ENCODE measurements around the gene GNL1.
"Not testable (repeated sequence)": the region's sequence is repeated elsewhere in the genome, so short reads cannot be mapped to it uniquely, and the experiment has no call there.

Gene GNL1

DNA sequence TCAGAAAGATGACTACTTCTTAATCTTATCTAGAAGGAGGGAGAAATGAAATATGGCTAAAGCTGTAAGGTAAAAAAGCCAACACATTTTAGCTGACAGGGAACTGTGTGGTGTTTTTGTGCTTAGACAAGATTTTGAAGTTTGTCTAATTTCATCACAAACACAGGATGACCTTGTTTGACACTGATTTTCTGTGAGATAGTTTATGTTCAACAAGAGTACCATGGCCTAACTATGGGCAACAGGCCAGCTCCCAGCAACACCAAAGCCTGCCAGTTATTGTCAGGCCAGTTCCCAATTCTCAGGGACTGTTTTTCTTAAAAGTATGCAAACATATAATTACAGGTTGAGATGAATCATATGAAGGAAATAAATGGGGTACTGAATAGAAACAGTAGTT lies 9.5 kb upstream of the GNL1 start:
- no peak for DNase-seq

DNA sequence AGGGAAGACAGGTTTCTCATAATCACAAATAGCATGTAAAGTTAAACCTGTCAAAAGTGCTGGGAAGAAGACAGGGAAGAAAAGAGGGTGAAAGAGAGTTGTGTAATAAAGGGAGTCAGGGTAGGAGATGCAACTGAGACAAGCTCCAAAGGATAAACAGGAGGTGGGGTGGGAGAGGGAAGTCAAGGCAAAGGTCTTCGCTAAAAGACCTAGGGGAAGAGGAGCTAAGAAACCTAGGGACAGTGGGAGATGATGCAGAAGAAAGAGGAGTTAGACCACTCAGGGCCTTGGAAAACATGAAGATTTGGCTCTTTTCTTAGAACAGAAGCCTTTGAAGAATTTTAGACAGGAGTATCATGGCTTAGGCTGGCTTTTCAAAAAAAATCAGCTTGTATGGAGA lies 7.8 kb upstream of the GNL1 start:
- DNase-seq = no peak

DNA sequence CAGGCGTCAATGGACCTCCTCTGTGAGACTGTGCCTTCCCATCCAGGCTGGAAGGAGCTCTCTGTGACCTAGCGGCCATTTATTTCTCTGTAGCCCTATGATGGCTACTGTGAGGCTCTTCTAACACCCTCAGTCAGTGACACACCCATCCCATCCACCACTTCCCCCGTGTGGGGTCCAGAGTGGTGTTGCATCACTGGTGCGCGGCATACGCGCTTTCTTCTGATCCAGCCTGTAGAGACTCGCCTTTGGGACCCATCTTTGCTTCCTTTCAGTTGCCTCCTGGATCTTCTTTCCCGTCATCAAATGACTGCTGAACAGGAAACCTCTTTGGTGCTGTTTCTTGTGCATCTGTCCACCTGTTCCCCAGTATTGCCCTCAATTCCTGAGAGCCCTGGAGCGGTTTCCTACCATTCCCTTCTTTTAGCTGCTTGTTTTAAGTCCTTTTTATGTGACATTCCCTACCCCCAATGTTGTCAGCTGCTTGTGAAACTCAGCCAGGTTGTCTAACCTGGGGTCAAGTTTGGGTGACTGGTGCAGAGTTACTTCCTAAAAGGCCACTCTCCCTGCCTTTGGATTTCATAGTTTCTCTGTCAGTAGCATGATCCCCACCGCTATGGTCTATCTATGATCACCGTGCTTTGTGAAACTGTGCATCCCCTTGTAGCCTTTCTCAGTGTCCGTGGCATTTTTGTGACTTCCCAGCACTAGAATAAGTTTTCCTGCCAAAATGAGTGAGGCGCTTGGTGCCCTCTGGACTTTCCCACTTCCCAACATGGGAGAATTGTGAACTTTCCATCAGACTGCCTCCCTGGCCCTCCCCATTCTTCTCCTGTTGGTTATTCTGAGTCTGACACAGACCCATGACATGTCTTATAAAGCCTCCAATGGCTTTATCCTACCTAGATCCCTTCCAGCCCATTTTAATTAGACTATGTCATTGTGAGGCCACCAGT lies 6.5 kb upstream of the GNL1 start:
- no peak for DNase-seq

DNA sequence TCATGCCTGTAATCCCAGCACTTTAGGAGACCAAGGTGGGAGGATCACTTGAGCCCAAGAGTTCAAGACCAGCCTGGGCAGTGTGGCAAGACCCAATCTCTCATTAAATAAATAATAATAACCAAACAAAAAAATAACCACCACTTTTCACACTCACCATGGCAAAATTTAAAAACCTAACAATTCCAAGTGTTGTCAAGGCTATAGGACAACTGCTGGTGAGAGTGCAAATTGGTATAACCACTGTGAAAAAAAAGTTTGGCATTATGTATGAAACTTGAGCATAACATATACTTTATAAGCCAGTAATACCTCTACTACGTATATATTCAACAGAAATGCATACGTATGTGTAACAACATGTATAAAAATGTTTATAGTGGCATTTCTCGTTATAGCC lies 4.6 kb upstream of the GNL1 start:
- DNase-seq = no peak

DNA sequence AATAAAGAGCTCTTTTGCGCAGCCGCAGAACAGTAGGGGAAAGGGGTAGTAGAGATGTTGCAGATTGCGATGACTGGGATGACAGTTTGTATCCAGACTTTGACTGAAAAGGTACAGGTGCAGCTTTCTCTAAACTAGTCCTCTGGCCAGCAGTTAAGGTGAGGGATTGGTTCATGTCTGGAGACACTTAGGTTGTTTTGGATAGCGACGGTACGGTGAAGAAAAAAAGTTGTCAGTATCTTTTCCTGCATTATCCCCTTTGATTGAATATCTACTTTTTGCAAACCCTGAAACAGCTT lies 1.3 kb upstream of the GNL1 start:
- no peak for DNase-seq

DNA sequence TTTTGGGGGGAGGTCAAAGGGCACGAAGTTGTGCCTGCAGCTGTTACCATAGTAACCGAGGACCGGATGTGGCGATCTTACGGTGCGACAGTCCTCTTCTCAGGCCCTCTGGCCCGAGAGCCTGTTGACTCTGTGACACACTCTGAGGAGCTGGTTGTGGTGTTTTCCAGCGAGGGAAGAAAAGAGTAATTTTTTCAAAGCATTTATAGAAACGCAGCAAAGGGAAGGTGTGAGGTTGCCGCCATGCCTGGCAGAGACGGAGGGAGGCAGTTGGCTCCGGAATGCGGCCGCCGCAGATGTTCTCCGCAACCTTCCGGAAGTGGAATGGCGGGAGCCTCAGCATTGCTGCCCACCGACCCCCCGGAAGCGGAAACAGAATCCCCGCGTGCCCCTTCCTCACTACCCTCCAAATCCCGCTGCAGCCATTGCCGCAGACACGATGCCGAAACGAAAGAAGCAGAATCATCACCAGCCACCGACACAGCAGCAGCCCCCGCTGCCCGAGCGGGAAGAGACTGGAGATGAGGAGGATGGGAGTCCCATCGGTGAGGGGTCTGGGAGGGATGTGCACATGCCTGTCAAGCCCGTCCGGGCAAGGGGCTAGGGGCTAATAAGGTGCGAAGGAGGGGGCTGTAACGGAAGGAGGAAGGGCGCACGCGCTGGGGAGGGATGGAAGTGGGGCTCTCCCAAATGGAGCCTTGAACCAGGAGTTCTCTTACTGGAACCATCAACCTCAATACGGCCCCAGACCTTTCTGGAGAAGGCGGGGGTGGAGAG lies 805 bp upstream of the GNL1 start, which contains the start of gene PRR3:
Gene PRR3 (plus strand): TSS at position 390 of the 777 bp plus-strand sequence. CDS start 50 bp downstream, at position 440.
- peak; percentile 91 for DNase-seq

DNA sequence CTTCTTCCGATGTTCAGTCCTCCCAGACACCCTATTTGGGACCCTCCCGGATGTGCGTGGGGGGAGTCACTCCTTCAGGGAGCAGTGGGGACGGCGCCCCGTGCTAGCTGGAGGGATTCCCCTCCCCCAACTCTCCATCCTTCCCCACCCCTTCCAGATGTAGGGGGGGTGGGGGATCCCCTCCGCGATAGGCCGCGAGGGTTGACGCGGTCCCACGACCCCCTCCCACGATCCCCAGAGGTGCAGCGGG lies 548 bp downstream of the GNL1 start:
- no peak for DNase-seq

DNA sequence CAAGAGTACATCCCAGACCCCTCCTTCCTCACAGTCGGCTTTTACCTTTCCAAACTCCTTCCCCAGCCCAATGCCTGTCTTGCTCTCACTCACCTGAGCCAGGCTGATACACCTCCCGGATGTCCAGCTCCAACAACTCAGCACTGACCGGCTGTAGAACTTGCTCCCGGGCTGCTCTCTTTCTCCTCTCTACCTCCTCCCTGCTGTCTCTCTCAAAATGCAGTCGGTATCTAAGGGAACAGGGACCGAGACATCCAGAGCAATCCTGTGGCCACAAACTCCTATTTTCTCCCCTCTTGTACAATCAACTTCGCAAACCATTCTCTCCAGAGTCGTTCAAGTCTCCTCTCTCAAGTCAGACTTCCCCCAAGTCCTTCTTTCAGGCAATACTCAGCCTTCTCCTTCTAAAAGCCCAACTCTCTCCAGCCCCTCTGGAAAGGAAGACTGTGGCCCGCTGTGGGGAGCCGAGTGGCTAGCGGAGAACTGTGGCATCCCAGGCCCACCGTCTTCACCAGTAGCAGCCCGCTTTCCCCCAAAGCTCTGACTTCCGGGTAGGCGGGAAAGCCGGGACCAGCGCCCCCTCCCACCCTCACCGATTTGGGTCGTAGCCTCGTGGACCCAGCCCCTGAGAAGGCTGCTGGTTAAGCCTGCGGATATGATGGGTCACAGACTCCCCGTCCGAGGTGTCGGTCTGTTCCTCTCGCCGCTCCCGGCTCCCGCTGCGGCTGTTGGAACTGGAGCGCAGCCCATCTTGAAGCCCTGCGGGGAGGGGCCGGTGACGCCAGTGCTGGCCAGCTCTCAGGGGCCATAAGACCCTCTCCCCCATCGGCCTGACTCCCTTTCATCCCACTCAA lies 1.1 kb downstream of the GNL1 start:
- no peak for DNase-seq

DNA sequence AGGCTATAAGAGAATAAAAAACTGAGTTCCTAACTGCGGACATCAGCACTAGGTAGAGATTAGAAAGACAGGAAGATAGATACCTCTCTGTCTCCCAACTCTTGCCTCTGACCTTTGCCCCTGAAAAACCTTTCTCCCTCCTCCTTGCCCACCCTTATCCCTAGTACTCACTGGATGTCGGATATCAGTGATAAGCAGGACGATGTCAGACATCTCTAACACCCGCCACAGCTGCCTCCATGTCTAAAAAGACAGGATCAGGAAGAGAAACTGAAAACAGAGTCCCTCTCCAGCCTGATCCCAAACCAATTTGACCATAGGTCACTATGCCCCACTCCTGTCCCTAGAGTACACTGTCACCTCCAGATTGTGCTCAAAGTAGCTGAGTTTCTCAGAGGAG lies 1.9 kb downstream of the GNL1 start:
- DNase-seq = no peak

DNA sequence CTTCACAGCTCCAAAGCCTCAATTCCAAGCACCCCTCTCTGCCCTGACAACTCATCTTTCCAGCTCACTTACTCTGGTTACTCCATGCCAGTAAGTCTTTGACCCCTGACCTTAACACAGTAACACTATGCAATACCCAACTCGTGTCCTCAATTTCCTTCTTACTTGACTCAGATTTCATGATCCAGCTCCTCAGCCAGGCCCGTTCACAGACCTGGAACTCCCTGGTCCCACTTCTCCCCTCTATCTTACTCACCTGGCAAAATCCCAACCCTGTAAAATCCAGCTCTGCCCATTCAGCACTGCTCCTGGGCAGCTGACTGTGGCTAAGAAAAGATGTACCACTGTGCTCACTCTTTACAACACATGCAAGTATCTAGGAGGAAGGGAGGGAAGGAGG lies 7.9 kb downstream of the GNL1 start:
- peak; percentile 68 for DNase-seq

DNA sequence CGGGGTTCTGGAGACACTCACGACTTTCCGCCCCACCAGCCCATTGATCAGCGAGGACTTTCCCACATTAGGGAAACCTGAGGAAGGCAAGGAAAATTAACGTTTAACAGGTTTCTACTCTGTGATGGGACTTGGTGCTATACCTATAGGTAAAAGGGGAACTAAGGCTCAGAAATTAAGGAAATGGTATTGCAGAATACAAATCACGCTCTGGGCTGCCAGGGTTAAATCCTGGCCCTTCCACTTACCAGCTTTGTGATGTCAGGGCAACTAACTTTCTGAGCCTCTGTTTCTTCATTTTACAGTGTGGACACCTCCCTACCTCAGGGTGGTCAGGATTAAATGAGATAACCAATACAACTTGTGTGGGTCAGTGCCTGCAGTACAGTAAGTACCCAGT lies 8.8 kb downstream of the GNL1 start:
- DNase-seq = no peak

DNA sequence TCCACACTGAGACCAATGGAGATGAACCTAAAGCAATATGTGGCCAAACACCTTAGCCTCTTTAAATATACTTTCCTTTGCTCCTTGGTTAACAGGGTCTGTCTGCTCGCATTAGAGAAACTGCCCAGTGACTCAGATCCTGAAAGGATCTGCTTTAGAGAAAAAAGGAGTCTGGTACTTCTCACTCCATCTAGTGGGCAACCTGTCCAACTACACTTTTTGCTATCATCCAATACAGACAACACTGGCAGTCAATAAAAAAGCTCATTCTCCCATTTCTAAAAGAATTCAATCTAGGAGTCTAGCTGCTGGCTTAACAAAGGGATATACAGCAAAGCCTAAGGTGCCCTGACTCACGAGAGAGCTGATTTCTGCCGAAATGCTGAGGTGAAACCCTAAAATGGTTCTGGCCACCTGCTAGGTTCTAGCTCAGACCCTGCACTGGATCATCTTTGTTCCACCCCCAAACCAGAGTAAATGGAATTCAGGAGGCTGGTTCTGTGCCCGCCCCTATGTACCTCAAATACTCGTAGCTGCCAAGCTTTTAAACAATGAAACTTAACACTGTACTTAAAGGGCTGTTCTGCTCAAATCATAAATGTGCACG lies 11.5 kb downstream of the GNL1 start:
- peak; percentile 79 for DNase-seq

DNA sequence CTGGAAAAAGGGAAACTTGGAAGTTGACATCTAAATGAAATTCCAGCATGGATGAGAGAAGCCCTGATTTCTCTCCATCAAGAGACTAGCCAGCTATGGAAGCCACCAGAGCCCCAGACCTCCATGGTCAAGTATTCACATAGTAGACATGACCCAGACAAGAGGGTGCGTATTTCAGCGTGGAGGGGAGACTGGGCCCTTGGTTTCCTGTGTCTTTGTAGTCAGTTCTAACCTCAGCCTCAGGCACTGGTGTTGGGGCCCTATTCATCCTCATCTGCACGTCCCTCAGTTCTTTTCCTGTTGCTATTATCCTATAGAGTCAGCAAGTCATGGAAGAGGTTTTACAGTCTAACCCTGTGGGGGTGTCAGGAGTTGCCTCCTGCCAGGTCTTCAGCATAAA lies 12.5 kb downstream of the GNL1 start:
- DNase-seq = no peak

DNA sequence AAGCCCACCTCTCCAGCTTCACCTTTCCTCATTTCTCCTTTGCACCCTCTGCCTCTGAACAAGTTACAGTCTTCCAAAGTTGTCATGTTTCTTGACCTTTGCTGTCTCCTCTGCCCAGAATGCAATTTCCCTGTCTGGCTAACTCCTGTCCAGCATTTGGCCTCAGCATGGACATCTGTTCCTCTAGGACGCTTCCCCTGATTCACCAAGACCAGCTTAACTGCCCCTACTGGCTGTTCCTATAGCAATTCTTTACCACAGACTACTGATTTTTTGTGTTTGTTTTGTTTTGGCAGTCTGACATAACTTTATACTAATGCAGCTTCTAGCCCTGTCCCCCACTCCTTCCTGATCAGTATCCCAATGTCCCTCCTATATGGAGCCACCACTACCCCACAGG lies 13.4 kb downstream of the GNL1 start:
- peak; percentile 64 for DNase-seq

DNA sequence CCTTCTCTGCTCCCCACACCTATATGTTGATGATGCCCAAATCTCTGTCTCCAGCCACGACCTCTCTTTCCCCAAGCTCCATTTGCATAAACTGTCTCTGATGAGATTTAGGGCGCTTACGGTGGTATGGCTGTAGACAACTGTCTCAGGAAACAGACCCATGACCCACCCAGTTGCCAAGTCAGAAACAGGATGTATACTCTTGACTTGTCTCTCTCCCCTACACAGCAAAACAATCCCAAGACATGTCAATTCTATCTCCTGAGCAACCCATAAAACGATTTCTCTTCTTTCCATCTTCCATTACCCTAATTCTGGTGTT lies 13.9 kb downstream of the GNL1 start:
- no peak for DNase-seq

DNA sequence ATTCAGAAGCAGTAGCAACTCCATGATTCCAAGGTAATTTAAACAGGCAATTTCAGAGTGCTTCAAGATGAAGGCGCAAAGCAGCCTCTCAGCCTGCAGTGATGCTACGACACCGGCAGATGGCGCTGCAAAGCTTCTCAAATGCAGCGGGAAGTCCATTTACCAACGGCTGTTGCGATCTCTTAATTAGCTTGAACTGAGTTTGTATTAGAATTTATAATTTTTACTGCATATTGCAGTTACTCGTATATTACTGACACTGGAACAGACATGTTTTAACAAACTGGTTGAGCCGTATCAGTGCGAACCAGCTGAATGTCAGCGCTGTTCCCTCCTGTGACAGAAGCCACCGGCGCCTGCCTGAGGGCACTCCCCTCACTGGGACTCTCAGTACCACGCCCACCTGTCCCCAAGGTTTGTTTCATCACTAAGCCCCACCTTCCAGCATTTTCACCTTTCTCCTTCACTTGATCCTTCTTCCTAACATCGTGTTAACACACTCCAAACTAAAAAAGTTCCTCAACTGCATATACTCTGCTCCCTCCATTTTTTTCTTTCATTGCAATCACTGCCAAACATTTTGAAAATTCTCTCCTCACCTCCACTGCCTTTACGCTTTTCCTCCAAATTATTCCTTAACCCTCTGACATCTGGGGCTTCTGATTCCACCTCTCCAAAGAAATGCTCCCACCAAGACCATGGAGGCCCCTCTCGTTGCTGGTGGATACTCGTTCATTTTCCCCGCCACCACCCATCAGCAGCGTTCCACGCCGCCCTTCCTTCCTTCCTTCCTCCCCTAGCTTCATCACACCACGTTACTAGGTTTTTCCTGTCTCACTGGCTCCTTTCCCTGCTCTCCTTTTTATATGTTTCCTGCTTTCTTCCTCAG lies 14.5 kb downstream of the GNL1 start:
- peak; percentile 73 for DNase-seq

DNA sequence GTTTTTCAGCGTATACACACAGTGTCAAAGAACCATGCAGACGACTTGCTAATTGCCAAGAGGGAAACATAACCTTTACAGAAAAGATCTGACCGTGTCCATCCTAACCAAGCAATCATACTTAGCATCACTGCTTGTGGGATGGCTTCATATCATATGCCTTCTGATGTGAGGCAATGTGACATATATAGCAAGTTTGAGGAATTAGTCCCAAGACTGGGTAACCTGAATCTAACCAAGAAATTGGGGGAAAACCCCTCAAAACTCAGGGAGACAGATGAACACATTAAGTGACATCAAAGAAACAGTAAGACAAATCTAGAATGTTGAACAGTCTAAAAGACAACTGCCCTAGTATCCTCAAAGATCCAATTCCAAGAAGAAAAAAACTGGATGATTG lies 18.4 kb downstream of the GNL1 start:
- DNase-seq = no peak

DNA sequence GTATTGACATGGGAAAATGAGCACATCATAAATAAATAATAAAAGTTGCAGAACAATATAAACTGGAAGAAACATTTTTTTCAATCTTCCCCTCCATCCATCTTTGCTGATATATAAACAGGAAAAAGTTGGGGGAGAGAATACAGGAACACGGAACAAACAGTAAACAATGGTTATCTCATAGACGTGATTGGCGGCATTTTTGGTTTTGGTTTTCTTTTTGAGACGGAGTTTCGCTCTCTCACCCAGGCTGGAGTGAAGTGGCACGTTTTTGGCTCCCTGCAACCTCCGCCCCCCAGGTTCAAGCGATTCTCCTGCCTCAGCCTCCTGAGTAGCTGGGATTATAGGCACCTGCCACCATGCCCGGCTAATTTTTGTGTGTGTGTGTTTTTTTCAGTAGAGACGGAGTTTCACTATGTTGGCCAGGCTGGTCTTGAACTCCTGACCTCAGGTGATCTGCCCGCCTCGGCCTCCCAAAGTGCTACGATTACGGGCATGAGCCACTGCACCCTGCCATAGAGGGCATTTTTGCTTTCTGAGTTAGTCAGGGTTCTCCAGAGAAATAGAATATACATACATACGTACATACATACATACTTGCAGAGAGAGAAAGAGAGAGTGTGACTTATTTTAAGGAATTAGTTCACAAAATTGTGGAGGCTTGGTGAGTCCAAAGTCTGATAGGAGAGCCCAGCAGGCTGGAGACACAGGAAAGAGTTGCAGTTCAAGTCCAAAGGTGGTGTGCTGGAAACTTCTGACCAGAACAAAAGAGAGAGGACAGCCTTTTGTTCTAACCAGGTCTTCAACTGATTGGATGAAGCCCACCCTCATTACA lies 22.6 kb downstream of the GNL1 start:
- DNase-seq = no peak

DNA sequence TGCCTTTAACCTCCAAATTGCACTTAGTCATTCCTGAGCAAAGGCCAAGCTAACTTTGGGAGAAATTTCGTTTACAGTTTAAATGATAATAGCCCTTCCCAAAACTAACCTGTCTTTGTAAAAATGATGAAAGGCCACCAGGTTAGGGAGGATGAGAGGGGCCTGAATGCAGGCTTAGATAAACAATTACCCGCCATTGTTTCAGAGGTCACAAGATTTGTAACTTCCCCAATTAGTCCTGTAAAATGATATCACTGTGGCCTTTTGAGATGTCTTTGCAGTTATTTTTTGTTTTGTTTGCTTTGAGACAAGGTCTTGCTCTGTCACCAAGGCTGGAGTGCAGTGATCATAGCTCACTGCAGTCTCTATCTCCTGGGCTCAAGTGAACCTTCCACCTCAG lies 26.3 kb downstream of the GNL1 start:
- no peak for DNase-seq

DNA sequence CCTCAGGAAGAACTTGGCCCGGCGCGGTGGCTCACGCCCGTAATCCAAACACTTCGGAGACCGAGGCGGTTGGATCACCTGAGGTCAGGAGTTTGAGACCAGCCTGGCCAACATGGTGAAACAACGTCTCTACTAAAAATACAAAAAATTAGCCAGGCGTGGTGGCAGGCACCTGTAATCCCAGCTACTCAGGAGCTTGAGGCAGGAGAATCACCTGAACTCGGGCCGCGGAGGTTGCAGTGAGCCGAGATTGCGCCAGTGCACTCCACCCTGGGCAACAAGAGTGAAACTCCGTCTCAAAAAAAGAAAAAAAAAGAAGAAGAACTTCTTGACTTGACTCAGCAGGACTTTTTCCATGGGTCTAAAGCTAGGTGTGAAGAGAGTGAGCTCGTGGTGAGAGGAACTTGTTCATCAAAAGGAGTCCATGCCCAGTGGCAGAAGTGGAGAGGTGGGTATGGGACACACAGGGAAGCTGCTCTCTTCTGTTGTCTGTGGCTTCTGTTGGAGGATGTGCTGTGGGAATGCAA lies 26.9 kb downstream of the GNL1 start:
- DNase-seq = not testable (repeated sequence)

DNA sequence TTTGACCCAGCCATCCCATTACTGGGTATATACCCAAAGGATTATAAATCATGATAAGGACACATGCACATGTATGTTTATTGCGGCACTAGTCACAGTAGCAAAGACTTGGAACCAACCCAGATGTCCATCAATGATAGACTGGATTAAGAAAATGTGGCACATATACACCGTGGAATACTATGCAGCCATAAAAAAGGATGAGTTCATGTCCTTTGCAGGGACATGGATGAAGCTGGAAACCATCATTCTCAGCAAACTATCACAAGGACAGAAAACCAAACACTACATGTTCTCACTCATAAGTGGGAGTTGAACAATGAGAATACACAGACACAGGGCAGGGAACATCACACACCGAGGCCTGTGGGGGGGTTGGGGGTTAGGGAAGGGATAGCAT lies 29.8 kb downstream of the GNL1 start:
- DNase-seq = not testable (repeated sequence)
